Hepatocyte (in vitro differentiated cells): ENCODE measurements around the gene KIAA1549.

Source experiments
- EZH2 ChIP-seq: fragments of 200-600 bp; sonication (generic); IDR thresholded peaks from 2 replicates; pipeline ENCODE4 v1.6.1; 2016; ENCODE audit warnings: antibody characterized with exemption, mild to moderate bottlenecking, borderline replicate concordance
- EZH2phosphoT487 ChIP-seq: fragments of 200-600 bp; sonication (generic); IDR thresholded peaks from one replicate; pipeline ENCODE4 v1.6.1; 2018; ENCODE audit warnings: antibody characterized with exemption, mild to moderate bottlenecking, low read depth, moderate library complexity; ENCODE audit not compliant: unreplicated experiment, severe bottlenecking
- TF ChIP-seq, protein P1 (sequence below): fragments of 200-600 bp; sonication (generic); IDR thresholded peaks from 2 replicates; pipeline ENCODE4 v1.5.1; 2016; ENCODE audit warnings: antibody characterized with exemption, mild to moderate bottlenecking; ENCODE audit not compliant: poor library complexity

- TF ChIP-seq, protein P1, sequence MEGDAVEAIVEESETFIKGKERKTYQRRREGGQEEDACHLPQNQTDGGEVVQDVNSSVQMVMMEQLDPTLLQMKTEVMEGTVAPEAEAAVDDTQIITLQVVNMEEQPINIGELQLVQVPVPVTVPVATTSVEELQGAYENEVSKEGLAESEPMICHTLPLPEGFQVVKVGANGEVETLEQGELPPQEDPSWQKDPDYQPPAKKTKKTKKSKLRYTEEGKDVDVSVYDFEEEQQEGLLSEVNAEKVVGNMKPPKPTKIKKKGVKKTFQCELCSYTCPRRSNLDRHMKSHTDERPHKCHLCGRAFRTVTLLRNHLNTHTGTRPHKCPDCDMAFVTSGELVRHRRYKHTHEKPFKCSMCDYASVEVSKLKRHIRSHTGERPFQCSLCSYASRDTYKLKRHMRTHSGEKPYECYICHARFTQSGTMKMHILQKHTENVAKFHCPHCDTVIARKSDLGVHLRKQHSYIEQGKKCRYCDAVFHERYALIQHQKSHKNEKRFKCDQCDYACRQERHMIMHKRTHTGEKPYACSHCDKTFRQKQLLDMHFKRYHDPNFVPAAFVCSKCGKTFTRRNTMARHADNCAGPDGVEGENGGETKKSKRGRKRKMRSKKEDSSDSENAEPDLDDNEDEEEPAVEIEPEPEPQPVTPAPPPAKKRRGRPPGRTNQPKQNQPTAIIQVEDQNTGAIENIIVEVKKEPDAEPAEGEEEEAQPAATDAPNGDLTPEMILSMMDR = peak; percentile 23
- no peak for TF ChIP-seq EZH2phosphoT487
- no peak for TF ChIP-seq EZH2
These were observed at the start of gene KIAA1549 for GRCh38 chr7:138981332-138982203.
